Skin epidermis (tissue), 12 donors: ENCODE data around the gene RHBDL1.
"Not testable (repeated sequence)": the region's sequence is repeated elsewhere in the genome, so short reads cannot be mapped to it uniquely, and the experiment has no call there.

Source experiments
- H3K27ac ChIP-seq, 21 experiments: fragments of 200-600 bp; sonication (generic) in 11 of 21; one replicate each; pipeline ENCODE4 v1.5.0; 2020; ENCODE audit warnings: mild to moderate bottlenecking in 3 of 21, inconsistent platforms in 2 of 21, moderate library complexity in 2 of 21
- H3K4me3 ChIP-seq, 7 experiments: fragments of 200-600 bp; sonication (generic) in 2 of 7; one replicate each; pipeline ENCODE4 v1.5.0; 2020; ENCODE audit warnings: inconsistent platforms in 2 of 7, mild to moderate bottlenecking in 2 of 7, moderate library complexity in 1 of 7

Gene RHBDL1

DNA sequence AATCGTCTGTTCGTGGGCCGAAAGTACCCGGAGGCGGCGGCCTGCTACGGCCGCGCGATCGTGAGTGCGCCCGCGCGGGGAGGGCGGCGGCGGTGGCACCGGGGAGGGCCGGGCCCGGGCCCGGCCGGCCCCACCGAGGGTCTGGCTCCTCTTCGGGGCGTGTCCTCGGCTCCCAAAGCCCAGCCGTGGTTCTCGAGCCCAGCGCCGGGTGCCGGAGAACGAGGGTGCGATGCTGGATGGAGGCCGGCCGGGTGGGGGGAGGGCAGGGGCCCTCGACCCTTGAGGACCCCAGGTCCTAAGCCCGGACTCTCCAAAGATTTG is 5.1 kb downstream of the RHBDL1 start:
- peak overlapping the region; percentile 61 to 91 (median 79) for H3K4me3 ChIP-seq
- H3K27ac ChIP-seq: peak overlapping the region; percentile 59 to 94 (median 87)

DNA sequence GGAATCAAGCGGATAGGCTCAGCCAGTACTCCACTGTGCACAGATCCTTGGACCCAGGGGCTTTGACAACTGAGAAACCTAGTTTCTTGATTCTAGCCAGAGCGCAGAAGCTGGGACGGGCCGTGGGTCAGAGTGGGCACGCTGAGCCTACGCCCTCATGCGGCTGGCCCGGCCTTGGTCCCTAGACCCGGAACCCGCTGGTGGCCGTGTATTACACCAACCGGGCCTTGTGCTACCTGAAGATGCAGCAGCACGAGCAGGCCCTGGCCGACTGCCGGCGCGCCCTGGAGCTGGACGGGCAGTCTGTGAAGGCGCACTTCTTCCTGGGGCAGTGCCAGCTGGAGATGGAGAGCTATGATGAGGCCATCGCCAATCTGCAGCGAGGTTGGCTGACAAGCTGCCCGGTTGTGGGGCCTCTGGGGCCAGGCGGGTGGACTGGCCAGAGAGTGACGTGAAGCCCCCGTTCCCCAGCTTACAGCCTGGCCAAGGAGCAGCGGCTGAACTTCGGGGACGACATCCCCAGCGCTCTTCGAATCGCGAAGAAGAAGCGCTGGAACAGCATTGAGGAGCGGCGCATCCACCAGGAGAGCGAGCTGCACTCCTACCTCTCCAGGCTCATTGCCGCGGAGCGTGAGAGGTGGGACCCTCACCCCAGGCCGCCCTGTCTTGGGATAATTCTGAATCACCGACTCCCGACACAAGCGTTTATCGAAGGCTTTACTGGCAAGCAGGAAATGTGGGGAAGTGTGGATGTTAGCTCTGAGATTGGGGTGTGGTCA is 5.7 kb downstream of the RHBDL1 start:
- H3K4me3 ChIP-seq: peak overlapping the region; percentile 61 to 91 (median 79)
- H3K27ac ChIP-seq: peak overlapping the region; percentile 59 to 94 (median 87)

DNA sequence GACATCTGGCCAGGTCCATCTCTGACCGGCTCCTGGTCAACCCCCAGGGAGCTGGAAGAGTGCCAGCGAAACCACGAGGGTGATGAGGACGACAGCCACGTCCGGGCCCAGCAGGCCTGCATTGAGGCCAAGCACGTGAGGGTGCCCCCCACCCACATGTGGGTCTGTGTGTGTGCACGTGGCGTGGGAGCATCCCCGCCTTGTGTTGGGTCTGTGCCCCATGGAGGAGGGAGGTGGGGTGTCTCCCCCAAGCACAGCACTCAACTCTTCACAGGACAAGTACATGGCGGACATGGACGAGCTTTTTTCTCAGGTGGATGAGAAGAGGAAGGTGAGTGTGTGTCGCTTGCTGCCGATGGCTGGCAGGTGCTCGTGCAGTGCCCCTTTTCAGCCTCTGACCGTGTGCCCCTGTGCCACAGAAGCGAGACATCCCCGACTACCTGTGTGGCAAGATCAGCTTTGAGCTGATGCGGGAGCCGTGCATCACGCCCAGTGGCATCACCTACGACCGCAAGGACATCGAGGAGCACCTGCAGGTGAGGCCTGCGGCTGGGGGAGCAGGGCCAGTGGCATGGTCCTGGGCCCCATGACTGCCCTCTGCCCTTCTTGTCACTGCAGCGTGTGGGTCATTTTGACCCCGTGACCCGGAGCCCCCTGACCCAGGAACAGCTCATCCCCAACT is 6.4 kb downstream of the RHBDL1 start:
- H3K27ac ChIP-seq: peak overlapping the region in 1 of 21 experiments; percentile 85
- peak overlapping the region in 2 of 7 experiments; percentile 88 to 91 for H3K4me3 ChIP-seq

DNA sequence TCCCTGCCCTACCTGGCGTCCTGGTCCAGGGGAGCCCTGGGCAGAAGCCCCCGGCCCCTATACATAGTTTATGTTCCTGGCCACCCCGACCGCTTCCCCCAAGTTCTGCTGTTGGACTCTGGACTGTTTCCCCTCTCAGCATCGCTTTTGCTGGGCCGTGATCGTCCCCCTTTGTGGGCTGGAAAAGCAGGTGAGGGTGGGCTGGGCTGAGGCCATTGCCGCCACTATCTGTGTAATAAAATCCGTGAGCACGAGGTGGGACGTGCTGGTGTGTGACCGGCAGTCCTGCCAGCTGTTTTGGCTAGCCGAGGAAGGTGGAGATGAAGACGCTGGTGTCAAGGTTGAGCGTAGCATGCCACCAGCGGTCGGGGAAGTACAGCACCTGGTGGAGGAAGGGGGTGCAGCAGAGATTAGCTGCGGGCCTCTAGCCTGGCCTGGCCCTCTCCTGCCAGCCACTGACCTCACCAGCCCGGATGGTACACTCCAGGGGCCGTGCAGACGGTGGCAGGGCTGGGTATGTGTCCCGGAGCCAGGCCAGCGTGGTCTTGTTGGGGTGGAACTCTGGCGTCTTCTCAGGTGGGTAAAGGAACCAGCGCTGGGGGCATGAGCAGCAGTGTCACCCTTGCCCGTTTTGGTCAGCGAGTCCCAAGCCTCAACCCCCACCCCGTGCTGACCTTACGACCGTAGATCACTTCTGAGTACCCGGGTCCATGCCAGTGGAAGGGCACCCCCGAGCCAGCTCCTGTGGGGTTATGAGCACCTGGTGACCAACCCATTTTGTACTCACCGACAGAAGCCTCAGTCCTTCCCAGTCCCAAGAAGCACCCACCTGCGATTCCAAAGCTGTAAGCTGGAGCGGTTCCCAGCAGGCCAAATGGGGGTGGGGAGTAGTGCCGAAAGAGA is 7.3 kb downstream of the RHBDL1 start:
- peak overlapping the region in 5 of 7 experiments; percentile 45 to 88 (median 65) for H3K4me3 ChIP-seq
- H3K27ac ChIP-seq: peak overlapping the region in 3 of 21 experiments; percentile 86 to 87 (median 86)

DNA sequence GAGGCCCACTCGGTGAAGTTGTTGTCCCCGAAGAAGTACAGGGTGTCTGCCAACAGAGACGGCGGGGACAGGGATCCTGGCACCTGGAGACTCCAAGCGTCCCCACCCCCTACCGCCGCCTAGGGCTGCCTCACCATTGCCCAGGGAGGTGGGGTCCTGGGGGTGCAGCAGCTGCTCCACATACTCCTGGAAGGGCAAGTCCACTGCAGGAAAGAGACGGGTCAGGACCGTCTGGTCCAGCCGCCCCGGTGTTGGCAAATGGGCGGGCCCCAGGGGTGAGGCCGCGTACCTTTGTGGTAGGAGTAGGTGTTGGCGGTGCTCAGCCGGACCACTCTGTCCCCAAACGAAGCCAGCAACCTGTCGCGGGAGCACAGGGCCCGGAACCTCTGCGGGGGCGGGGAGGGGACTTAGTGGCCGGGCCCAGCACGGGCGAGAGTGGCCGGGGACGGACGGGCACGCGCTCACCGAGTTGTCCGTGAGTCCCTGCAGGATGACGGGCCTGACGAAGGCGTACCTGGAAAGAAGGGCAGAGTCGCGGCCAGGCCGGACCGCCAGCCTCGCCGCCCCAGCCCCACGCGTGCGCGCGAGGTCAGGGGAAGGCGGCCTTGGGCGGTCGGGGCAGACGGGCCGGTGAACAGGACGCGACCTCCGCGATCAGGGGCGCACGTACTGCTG is 8.1 kb downstream of the RHBDL1 start:
- Histone ChIP-seq H3K27ac (peak overlapping the region; percentile 47 to 91 (median 83)), H3K4me3 (peak overlapping the region; percentile 45 to 69 (median 64))

DNA sequence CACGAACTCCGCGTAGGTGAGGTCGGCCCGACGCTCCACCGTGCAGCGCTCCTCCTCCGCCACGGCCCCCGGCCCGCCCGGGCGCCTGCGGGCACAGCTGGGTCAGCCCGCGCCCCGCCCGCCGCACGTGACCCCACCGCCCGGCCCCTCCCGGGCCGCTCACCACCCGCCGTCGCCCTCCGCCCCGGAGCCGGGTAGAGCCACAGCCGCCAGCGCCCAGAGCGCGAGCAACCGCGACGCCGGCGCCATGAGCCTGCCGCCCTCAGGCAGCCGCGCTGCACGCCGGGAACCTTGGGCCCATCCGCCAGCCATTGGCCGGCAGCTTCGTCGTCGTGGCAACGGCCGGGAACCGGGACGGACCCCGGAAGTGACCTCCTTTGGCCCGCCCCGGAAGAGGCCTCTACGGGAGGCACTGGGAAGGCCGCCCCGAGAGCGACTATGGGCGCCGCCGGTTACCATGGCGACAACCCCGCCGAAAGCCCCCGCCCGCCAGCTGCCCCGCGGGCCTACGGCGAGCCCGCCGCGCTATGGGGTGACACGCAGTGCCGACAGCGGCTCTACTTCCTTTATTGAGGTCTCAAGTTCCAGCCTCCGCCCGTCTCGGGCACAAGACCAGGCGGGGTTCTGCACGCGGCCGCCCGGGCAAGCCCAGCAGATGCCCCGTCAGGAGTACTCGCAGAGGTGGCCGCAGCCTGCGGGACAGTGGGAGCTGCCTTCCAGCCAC is 8.8 kb downstream of the RHBDL1 start, which contains the start of gene JMJD8:
Gene JMJD8 (minus strand): TSS at position 264 of the 724 bp plus-strand sequence. CDS start 15 bp downstream, at position 249.
- Histone ChIP-seq H3K4me3 (peak within 1 kb of the TSS; percentile 45 to 69 (median 64)), H3K27ac (peak within 1 kb of the TSS; percentile 47 to 91 (median 83))

DNA sequence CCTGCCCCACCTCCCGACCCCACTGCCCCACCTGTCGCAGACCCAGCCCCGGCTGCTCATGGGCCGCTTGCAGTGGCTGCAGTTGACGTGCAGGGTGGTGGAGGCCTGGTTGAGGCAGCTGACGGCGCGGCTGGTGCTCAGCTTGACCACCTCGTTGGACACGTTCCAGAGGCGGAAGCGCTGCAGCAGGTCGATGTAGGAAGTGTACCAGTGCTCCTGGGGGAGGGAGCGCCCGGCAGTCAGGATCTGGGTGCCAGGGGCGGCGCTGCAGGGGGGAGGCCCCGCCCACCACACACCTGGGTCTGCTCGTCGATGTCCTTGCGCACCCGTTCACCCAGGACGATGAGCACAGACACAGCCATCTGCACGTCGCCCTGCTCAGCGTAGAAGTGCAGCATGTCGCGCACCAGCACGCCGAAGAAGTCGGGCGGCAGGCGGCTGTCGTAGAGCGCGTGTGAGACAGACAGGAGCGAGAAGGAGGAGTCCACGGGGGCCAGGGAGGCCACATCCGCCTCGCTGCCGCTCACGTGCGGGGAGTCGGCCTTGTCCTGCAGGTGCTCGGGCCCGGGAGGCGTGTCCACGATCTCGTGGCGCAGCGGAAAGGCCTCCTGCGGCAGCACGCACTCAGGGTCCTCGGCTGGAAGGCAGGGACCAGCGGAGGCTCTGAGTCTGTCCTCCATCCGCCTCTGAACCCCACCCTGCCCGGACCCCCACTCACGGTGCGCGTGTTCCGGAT is 9.7 kb downstream of the RHBDL1 start:
- H3K4me3 ChIP-seq: peak overlapping the region; percentile 45 to 69 (median 64)
- peak overlapping the region in 20 of 21 experiments; percentile 46 to 91 (median 84) for H3K27ac ChIP-seq

DNA sequence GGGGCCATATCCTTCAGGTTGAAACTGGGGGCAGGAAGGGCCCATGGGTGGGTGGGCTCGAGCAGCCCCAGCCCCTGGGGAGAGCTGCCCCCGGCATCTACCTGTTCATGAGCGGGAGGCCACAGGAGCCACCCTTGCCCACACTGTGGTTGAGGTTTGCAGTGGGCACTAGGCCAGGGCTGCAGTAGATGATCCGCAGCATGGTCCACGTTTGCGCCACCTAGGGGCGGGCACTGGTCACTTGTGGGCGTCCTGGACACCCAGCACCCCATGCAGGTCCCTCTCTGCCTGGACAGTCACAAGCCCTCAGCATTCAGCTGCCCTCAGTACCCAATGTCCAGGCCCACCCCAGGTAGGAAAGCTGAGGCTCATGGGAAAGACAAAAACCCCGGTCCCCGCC is 10.5 kb downstream of the RHBDL1 start:
- no peak overlapping the region for H3K27ac ChIP-seq
- H3K4me3 ChIP-seq: no peak overlapping the region

DNA sequence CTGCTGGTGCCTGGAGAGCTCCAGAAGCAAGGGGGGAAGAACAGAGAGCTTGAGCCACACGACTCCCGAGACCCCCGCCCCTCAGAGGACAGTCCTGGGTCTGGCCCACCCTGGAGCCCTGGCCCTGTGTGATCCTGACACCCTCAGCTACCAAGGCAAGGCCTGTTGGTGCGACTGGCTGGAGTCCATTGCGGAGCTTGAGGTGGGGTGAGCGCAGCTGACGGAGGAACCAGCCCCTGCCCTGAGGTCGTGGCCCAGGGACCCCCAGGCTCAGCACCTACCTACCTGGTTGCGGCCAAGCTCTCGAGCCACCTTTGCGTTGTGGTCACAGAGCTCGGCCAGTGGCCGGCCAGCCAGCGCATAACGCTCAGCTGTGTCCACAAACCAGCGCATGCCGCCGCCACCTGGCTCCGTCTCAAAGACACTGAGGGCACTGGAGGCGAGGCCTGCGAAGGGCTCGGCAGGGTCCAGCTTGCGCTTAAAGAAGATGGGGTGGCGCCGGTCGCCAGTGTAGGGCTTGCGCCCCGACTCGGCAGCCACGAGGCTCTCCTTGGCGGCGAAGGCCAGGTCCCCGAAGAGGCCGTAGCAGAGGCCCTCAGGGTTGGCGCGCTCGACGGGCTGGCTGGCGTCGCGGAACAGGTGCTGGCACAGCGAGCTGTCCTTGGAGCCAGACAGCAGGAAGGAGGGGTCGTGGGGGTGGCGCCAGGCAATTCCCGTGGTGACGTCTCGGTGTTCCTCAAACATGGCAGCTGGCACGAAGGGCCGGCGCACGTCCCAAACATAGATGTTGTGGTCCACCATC is 11.2 kb downstream of the RHBDL1 start:
- Histone ChIP-seq H3K27ac (no peak overlapping the region), H3K4me3 (no peak overlapping the region)

DNA sequence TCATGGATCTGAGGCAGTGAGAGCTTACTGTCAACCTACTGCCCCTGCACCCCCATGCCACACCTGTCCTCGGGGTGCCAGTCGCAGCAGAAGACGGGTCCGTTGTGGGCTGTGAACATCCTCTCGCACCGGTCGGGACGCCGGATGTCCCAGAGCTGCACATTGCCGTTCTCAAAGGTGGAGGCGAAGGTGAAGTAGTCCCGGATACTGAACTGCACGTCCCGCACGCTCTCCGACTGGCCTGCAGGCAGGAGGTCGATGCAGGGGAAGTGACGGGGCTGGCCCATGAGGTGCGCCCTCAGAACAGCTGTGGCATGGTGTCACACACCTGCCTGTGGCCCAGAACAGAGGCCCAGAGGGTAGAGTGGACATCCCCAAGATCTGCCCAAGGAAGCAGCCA is 12.0 kb downstream of the RHBDL1 start:
- H3K4me3 ChIP-seq: no peak overlapping the region
- no peak overlapping the region for H3K27ac ChIP-seq

DNA sequence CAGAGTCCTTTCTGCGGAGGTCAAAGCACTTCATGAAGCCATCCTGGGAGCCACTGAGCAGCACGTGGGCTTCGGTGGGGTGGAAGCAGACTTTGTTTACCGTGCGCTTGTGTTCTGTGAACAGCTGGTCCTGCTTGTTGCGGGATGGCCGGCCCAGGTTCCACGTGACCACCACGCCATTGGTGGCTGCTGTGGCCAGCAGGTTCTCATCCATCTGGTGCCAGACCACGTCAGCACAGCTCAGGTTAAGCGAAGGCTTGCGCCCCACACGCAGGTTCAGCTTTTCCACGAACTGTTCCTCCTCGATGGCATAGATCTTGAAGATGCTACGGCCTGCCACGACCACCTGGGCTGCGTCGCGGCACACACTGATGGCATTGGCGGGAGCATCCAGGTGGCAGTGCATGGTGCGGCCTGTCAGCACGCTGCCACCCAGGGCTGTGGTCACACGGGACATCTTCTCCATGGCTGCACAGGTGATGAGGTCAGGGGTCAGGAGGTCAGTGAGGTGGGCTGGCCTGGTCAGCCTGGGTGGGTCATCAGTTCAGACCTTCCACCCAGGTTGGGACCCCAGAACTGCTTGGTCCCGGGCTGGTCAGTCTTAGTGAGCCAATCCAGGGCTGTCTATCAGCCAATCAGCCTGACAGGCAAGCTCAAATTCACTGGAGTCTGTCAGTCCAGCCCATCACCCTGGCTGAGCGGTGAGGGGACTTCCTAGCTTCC is 13.9 kb downstream of the RHBDL1 start:
- peak overlapping the region in 20 of 21 experiments; percentile 74 to 98 (median 92) for H3K27ac ChIP-seq
- peak overlapping the region; percentile 69 to 98 (median 88) for H3K4me3 ChIP-seq

DNA sequence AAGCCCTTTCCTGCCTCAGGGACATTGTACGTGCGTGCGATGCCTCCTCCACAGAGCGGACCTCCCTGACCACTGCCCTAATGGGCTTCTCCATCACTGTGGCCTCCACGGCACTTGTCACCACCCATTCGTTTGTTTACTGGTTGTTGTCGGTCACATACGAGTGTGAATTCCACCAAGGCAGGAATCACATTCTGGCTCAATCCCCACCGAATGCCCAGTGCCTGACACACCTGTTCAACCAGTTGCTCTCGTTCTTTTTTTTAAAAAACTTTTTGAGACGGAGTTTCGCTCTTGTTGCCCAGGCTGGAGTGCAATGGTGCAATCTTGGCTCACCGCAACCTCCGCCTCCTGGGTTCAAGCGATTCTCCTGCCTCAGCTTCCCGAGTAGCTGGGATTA is 15.8 kb downstream of the RHBDL1 start:
- peak overlapping the region in 4 of 21 experiments; percentile 0 to 95 (median 92) for H3K27ac ChIP-seq
- not testable (repeated sequence) for H3K4me3 ChIP-seq

DNA sequence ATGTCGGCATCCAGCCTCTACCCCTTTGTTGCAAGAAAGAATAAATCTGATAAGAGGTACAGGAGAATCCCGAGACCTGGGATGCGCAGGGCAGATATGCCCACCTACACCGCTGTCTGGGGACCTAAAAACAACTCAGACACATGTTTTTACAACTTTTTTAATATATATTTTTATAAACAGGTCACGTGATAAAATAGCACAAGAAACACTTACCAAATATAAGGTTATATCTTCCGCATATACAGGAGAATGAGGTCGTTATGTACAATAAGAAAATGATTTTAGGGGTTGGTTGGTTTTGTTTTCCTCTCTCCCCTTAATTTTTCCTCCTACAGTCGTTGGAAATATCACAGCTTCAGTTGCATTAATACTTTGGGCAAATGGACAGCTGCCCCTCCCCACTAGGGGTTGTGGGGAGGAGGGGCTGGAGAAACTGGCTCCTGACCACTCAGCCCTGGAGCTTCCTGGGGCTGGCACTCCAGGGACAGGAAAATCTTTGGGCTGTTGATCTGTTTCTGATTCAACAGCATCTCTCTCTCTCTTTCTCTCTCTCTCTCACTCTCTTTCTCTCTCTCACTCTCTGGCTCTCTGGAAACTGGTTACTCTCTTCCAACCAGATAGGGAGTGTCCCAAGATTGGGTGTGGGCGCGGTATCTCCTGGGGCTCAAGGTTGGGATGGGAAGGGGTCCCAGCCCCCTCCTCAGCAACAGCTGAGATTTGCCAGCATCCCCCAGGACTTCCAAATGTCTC is 17.1 kb downstream of the RHBDL1 start:
- Histone ChIP-seq H3K27ac (peak overlapping the region in 3 of 21 experiments; percentile 9 to 29 (median 25)), H3K4me3 (no peak overlapping the region)

DNA sequence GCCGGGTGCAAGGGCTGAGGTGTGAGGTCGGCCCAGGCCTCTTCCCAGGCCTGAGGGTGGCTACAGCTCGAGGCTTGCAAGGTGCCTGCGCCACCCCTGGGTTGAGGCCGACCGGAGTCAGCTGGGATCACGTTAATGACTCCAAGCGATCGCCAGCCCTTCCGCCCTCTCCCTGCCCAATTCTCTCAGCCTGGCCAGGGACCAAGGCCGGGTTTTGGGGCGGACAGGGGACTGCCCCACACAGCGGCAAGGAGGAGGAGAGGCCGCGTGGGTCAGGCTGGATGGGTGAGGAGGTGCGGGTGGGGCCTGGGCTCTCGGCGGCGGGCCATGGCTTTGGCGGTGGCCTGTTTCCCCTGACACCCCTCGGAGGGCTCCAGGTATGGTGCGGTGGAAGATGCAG is 17.9 kb downstream of the RHBDL1 start:
- Histone ChIP-seq H3K4me3 (no peak overlapping the region), H3K27ac (peak overlapping the region in 4 of 21 experiments; percentile 0 to 31 (median 27))

DNA sequence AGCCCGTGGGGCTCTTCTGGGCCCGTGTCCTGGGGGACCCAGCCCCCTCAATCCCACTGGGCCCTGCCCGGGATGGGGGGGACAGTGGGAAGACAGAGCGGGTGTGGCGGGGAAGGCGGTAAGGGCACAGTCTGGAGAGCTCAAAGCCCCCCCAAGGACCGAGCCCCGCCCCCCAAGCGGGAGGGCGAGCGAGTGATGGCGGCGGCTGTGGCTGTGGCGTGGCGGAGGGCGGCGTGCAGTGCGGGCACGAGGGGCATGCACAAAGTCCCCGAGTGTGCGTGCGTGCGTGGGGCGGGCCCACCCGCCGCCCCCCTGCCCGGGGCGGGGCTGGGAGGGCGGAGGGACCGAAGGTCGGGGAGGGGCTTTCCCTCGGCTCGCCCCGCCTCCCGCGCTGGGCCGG is 18.3 kb downstream of the RHBDL1 start:
- Histone ChIP-seq H3K4me3 (peak overlapping the region in 2 of 7 experiments; percentile 33 to 51), H3K27ac (peak overlapping the region in 4 of 21 experiments; percentile 0 to 31 (median 27))
